ENCODE data around the gene HRC.
A peak's percentile ranks its signal among the peaks of the same experiment; 100 is the strongest.
"Not testable (repeated sequence)": the region's sequence is repeated elsewhere in the genome, so short reads cannot be mapped to it uniquely, and the experiment has no call there.

HRC gene

GRCh38 chr19:49155005-49155819 is at the start of gene HRC:
TSS of gene HRC (minus strand) at chr19:49155396. CDS start at chr19:49155237, 159 bp downstream.
- peak; percentile 27 for DNase-seq (ENCODE audit: low read depth, low spot score)

GRCh38 chr19:49201042-49201441 is 45.8 kb upstream of the HRC start:
- DNase-seq (ENCODE audit: low read depth, low spot score), result no peak

GRCh38 chr19:49200238-49200862 is 45.2 kb upstream of the HRC start:
- no peak for DNase-seq (ENCODE audit: low read depth, low spot score)

GRCh38 chr19:49196527-49197240 is 41.5 kb upstream of the HRC start:
- peak; percentile 36 for DNase-seq (ENCODE audit: low read depth, low spot score)

- DNase-seq (ENCODE audit: low read depth, low spot score), result no peak
Observed at GRCh38 chr19:49194408-49194807, 39.2 kb upstream of the HRC start.

- no peak for DNase-seq (ENCODE audit: low read depth, low spot score)
Observed at GRCh38 chr19:49193822-49194394, 38.7 kb upstream of the HRC start.

GRCh38 chr19:49190781-49191180 is 35.6 kb upstream of the HRC start:
- no peak for DNase-seq (ENCODE audit: low read depth, low spot score)

- no peak for DNase-seq (ENCODE audit: low read depth, low spot score)
Observed at GRCh38 chr19:49189259-49189658, 34.1 kb upstream of the HRC start.

GRCh38 chr19:49188626-49189200 is 33.5 kb upstream of the HRC start:
- DNase-seq (ENCODE audit: low read depth, low spot score), result no peak

- no peak for DNase-seq (ENCODE audit: low read depth, low spot score)
Observed at GRCh38 chr19:49186108-49186507, 30.9 kb upstream of the HRC start.

GRCh38 chr19:49182848-49183375 is 27.7 kb upstream of the HRC start:
- DNase-seq (ENCODE audit: low read depth, low spot score), result no peak

GRCh38 chr19:49182010-49182847 is 27.0 kb upstream of the HRC start:
- not testable (repeated sequence) for DNase-seq (ENCODE audit: low read depth, low spot score)

GRCh38 chr19:49180659-49181058 is 25.5 kb upstream of the HRC start:
- DNase-seq (ENCODE audit: low read depth, low spot score), result no peak

- no peak for DNase-seq (ENCODE audit: low read depth, low spot score)
Observed at GRCh38 chr19:49173198-49173597, 18.0 kb upstream of the HRC start.

- no peak for DNase-seq (ENCODE audit: low read depth, low spot score)
Observed at GRCh38 chr19:49168421-49168820, 13.2 kb upstream of the HRC start.

- DNase-seq (ENCODE audit: low read depth, low spot score), result no peak
Observed at GRCh38 chr19:49167857-49168409, 12.7 kb upstream of the HRC start.

GRCh38 chr19:49165865-49166301 is 10.7 kb upstream of the HRC start:
- DNase-seq (ENCODE audit: low read depth, low spot score), result no peak

- peak; percentile 14 for DNase-seq (ENCODE audit: low read depth, low spot score)
Observed at GRCh38 chr19:49165111-49165750, 10.0 kb upstream of the HRC start.

GRCh38 chr19:49161987-49162386 is 6.8 kb upstream of the HRC start:
- DNase-seq (ENCODE audit: low read depth, low spot score), result no peak
